ENCODE measurements around the gene EIF2AK3.
A peak's percentile ranks its signal among the peaks of the same experiment; 100 is the strongest.

Gene EIF2AK3

DNA sequence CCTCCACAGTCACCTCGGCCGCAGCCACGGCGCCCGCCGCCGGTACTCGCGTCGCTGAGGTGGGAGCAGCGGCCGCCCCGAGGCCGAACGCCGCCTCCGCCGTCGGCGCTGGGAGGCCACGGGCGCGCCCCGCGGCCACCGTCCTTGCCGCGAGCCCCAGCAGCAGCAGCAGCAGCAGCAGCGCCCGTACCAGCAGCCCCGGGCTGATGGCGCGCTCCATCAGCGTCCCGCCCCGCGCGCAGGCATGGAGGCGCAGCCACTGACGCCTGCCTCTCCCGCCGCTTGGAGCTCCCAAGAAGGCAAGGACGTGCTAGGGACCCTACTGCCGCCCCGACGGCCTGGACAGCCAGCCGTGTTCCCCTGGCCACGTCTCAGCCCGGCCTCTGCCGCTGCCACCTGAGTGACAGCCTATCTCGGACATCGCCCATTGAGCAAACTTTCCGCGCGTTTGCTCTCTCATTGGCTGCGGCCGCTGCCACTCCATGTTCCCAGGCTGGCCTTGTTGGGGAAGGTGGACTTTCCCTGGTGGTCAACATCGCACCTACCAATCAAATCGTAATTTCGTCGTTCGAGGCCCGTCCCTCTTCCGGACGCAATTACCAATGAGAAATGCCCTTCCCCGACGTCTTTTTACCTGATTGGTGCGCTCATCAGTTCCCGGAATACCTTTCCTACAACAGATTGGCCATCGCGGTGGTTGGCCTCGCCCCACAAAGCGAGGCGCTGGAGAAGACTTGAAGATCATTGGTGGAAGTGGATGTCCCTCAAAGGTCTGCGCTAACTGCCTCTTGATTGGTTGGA lies at the start of gene EIF2AK3:
Gene EIF2AK3 (minus strand): TSS at position 410 of the 801 bp plus-strand sequence. CDS start 190 bp downstream, at position 220.
- peaks cover 50% of the 10 kb centered on the region for H3K4me1 ChIP-seq
- H3K4me2 ChIP-seq: peak within 1 kb of the TSS; percentile 92
- H3K4me3 ChIP-seq: peak within 1 kb of the TSS; percentile 97
- no peaks in the 10 kb centered on the region for H3K9me3 ChIP-seq
- TF ChIP-seq Cebpa-rat (IDR thresholded peaks at IDR 0.05): no peak
- no peaks in the 10 kb centered on the region for H3K27me3 ChIP-seq
- H3K36me3 ChIP-seq: no peaks in the 10 kb centered on the region
- H4K20me1 ChIP-seq: peaks cover 39% of the 10 kb centered on the region
- peak within 1 kb of the TSS; percentile 90 for H3K27ac ChIP-seq
- peak within 1 kb of the TSS; percentile 94 for H3K9ac ChIP-seq

DNA sequence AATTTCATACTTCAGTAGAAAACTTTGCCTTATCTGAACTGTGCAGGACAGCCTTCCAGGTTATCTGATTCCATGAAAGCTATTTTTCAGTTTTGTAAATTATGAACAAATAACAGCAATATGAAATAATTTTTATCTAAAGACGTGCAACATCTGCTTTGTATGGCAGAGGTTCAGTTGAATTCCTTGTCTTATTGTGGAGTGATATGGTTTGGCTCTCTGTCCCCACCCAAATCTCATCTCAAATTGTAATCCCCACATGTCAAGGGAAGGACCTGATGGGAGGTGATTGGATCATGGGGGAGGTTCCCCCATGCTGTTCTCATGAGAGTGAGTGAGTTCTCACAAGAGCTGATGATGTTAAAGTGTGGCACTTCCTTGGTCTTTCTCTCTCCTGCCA lies 46.1 kb upstream of the EIF2AK3 start:
- no peaks in the 10 kb centered on the region for H3K4me1 ChIP-seq
- no peaks in the 10 kb centered on the region for H3K27me3 ChIP-seq
- H3K4me2 ChIP-seq: no peak overlapping the region
- H4K20me1 ChIP-seq: no peaks in the 10 kb centered on the region
- no peak overlapping the region for H3K4me3 ChIP-seq
- no peak overlapping the region for H3K9ac ChIP-seq
- H3K27ac ChIP-seq: no peak overlapping the region
- no peaks in the 10 kb centered on the region for H3K9me3 ChIP-seq
- no peak for TF ChIP-seq Cebpa-rat (IDR thresholded peaks at IDR 0.05)
- no peaks in the 10 kb centered on the region for H3K36me3 ChIP-seq

DNA sequence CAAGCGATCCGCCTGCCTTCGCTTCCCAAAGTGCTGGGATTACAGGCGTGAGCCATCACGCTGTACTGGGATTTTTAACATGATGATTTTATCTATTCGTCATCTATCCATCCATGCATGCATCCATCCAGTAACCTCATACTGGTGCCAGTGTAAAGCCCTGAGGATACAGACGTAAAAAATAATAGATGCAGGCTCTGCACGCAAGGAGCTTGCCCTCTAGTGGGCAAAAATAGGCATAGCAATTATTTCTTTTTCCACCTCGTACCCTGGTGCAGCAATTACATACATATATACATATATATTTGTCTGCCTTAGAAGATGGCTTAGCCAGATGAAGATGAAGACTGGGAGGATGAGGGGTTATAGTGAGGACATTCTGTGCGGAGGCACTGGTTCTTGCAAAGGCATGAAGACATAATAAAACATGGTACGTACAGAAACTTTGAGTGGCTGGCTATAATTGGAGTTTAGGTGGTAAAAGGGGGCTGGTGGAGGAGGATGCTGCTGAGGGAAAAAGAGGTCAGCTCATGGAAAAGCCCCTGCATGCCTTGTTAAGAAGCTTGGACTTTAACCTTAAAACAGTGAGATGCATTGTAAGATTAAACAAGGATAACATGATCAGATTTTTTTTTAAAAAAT lies 44.6 kb upstream of the EIF2AK3 start:
- no peak overlapping the region for H3K4me2 ChIP-seq
- H3K27me3 ChIP-seq: no peaks in the 10 kb centered on the region
- no peak overlapping the region for H3K4me3 ChIP-seq
- no peaks in the 10 kb centered on the region for H3K4me1 ChIP-seq
- no peak overlapping the region for H3K27ac ChIP-seq
- H4K20me1 ChIP-seq: no peaks in the 10 kb centered on the region
- H3K9me3 ChIP-seq: no peaks in the 10 kb centered on the region
- no peak overlapping the region for H3K9ac ChIP-seq
- no peaks in the 10 kb centered on the region for H3K36me3 ChIP-seq
- no peak for TF ChIP-seq Cebpa-rat (IDR thresholded peaks at IDR 0.05)

DNA sequence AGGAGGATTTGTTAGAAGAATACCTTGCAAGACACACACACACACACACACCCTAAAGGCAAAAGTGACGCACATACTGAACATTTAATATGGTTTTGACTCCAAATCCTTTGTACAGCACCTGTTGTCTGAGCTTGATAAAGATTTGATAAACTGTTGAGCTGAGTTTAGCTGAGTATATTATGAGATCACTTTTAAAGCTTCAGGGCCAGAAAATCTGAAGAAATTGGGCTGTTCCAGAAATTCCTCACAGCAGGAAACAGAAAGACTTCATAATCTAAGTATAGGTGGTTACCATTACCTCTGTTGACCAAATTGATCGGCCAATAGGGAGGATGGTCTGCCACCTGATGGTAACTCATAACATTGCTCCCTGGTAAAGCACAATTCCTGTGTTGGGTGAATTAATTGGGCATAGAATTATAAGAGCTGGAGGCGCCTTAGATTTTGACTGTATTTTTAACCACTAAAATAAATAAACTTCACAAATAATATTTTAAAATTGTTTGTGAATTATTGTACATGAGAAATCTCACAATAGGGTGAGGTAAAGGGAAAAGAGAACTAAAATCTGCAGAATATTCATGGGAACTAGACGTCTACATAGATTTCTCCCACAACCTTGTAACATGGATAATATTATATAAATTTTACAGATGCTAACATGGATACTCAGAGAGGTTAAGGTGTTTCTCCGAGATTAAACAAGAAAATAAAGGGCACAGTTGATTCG lies 42.4 kb upstream of the EIF2AK3 start:
- Histone ChIP-seq H3K27ac (no peak overlapping the region), H3K9me3 (no peaks in the 10 kb centered on the region), H3K4me1 (no peaks in the 10 kb centered on the region), H3K9ac (no peak overlapping the region), H3K4me3 (no peak overlapping the region), H3K4me2 (no peak overlapping the region), H4K20me1 (no peaks in the 10 kb centered on the region), H3K36me3 (no peaks in the 10 kb centered on the region), H3K27me3 (no peaks in the 10 kb centered on the region)
- no peak for TF ChIP-seq Cebpa-rat (IDR thresholded peaks at IDR 0.05)

GRCh38 chr2:88668862-88669261 lies 41.6 kb upstream of the EIF2AK3 start:
- H3K4me1 ChIP-seq: no peaks in the 10 kb centered on the region
- H3K36me3 ChIP-seq: no peaks in the 10 kb centered on the region
- H3K9me3 ChIP-seq: no peaks in the 10 kb centered on the region
- no peak overlapping the region for H3K4me3 ChIP-seq
- TF ChIP-seq Cebpa-rat (IDR thresholded peaks at IDR 0.05): no peak
- H3K9ac ChIP-seq: no peak overlapping the region
- no peaks in the 10 kb centered on the region for H4K20me1 ChIP-seq
- no peak overlapping the region for H3K27ac ChIP-seq
- H3K4me2 ChIP-seq: no peak overlapping the region
- H3K27me3 ChIP-seq: no peaks in the 10 kb centered on the region

DNA sequence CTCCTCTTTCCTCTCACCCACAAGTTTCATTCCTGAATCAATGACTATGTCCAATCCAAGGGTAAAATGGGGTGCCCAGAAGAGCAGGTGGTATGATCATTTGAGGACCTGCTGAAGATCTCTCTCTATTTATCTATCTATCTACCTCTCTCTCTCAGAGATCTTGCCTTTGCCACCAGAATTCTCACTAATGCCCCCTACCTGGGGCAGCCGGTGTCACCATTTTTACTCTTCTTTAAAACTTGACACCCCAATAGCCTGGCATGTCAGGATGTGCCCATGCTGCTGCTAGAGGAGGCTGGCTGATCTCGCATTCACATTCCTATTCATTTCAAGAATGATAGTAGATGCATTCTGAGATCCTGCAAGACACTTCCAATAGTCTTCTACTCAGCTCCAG lies 40.0 kb upstream of the EIF2AK3 start:
- Histone ChIP-seq H3K27ac (no peak overlapping the region), H3K9me3 (no peaks in the 10 kb centered on the region), H3K4me3 (no peak overlapping the region), H3K9ac (no peak overlapping the region), H3K27me3 (no peaks in the 10 kb centered on the region), H3K4me2 (no peak overlapping the region), H3K4me1 (no peaks in the 10 kb centered on the region), H3K36me3 (no peaks in the 10 kb centered on the region), H4K20me1 (no peaks in the 10 kb centered on the region)
- no peak for TF ChIP-seq Cebpa-rat (IDR thresholded peaks at IDR 0.05)

DNA sequence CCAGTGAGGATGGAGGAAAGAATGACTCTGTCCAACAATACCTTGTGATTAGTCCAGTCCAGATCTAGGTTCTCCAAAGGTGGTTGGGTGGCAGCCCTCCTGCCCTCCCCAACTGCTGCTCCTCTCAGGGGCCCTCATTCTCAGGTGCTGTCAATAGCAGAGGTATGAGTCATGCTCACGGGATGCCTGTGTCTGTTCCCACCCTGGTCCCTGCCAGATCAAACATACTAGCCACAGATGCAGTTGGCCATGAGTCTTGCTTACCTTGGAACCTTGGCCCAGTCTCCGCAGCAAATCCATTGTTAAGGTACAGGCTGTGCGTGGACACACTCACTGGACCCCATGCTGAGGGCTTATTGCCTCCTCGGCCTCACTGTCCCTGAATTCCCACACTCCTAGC lies 39.3 kb upstream of the EIF2AK3 start:
- H3K4me3 ChIP-seq: no peak overlapping the region
- H3K36me3 ChIP-seq: no peaks in the 10 kb centered on the region
- H4K20me1 ChIP-seq: no peaks in the 10 kb centered on the region
- H3K27ac ChIP-seq: no peak overlapping the region
- no peak overlapping the region for H3K4me2 ChIP-seq
- no peaks in the 10 kb centered on the region for H3K9me3 ChIP-seq
- H3K9ac ChIP-seq: no peak overlapping the region
- H3K27me3 ChIP-seq: no peaks in the 10 kb centered on the region
- H3K4me1 ChIP-seq: no peaks in the 10 kb centered on the region
- no peak for TF ChIP-seq Cebpa-rat (IDR thresholded peaks at IDR 0.05)

DNA sequence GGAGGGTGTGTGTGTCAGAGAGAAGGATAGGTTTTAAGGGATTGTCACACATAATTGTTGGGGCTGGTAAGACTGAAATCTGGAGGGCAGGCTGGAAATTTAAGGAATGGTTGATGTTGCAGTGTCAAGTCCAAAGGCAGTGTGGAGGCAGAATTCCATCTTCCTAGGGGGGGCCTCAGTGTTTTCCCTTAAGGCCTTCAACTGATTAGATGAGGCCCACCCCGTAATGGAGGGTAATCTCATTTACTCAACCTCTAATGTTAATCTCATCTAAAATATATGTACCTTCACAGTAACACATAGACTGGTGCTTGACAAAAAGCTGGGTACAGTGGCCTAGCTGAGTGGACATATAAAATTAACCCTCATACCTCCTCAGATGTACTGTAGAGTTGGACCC lies 33.4 kb upstream of the EIF2AK3 start:
- Histone ChIP-seq H3K27ac (no peak overlapping the region), H4K20me1 (no peaks in the 10 kb centered on the region)

GRCh38 chr2:88659538-88659915 lies 32.3 kb upstream of the EIF2AK3 start:
- H3K27me3 ChIP-seq: no peaks in the 10 kb centered on the region
- no peak overlapping the region for H3K4me2 ChIP-seq
- H3K27ac ChIP-seq: no peak overlapping the region
- TF ChIP-seq Cebpa-rat (IDR thresholded peaks at IDR 0.05): no peak
- no peak overlapping the region for H3K4me3 ChIP-seq
- no peaks in the 10 kb centered on the region for H3K9me3 ChIP-seq
- no peaks in the 10 kb centered on the region for H4K20me1 ChIP-seq
- no peaks in the 10 kb centered on the region for H3K4me1 ChIP-seq
- no peaks in the 10 kb centered on the region for H3K36me3 ChIP-seq
- H3K9ac ChIP-seq: no peak overlapping the region

More for the DNA sequence above, 33.4 kb upstream of the EIF2AK3 start:
- H3K9me3 ChIP-seq: no peaks in the 10 kb centered on the region
- H3K4me3 ChIP-seq: no peak overlapping the region
- H3K4me2 ChIP-seq: no peak overlapping the region
- no peak for TF ChIP-seq Cebpa-rat (IDR thresholded peaks at IDR 0.05)
- H3K36me3 ChIP-seq: no peaks in the 10 kb centered on the region
- no peak overlapping the region for H3K9ac ChIP-seq
- H3K27me3 ChIP-seq: no peaks in the 10 kb centered on the region
- no peaks in the 10 kb centered on the region for H3K4me1 ChIP-seq

Data from BLaER1 (cell line).